ENCODE data around the gene HDAC4.

HDAC4 gene

GRCh38 chr2:239441261-239442078 lies 40.6 kb upstream of the HDAC4 start:
- no peak overlapping the region for H3K27ac ChIP-seq
- TF ChIP-seq ZFX (IDR thresholded peaks at IDR 0.05; ENCODE audit: borderline replicate concordance) (no peak), CTCF (IDR thresholded peaks at IDR 0.05) (no peak)

GRCh38 chr2:239440511-239440959 lies 39.7 kb upstream of the HDAC4 start:
- no peak for TF ChIP-seq CTCF (IDR thresholded peaks at IDR 0.05)
- no peak for TF ChIP-seq ZFX (IDR thresholded peaks at IDR 0.05; ENCODE audit: borderline replicate concordance)
- no peak overlapping the region for H3K27ac ChIP-seq

- no peak overlapping the region for H3K27ac ChIP-seq
- TF ChIP-seq ZFX (IDR thresholded peaks at IDR 0.05; ENCODE audit: borderline replicate concordance), result no peak
- TF ChIP-seq CTCF (IDR thresholded peaks at IDR 0.05), result no peak
Observed at GRCh38 chr2:239439754-239440315, 39.0 kb upstream of the HDAC4 start.

GRCh38 chr2:239438995-239439753 lies 38.4 kb upstream of the HDAC4 start:
- TF ChIP-seq ZFX (IDR thresholded peaks at IDR 0.05; ENCODE audit: borderline replicate concordance) (no peak), CTCF (IDR thresholded peaks at IDR 0.05) (no peak)
- no peak overlapping the region for H3K27ac ChIP-seq

- H3K27ac ChIP-seq, result no peak overlapping the region
- TF ChIP-seq ZFX (IDR thresholded peaks at IDR 0.05; ENCODE audit: borderline replicate concordance), result no peak
Observed at GRCh38 chr2:239438368-239438767, 37.5 kb upstream of the HDAC4 start.

- no peak overlapping the region for H3K27ac ChIP-seq
- no peak for TF ChIP-seq ZFX (IDR thresholded peaks at IDR 0.05; ENCODE audit: borderline replicate concordance)
- no peak for TF ChIP-seq CTCF (IDR thresholded peaks at IDR 0.05)
Observed at GRCh38 chr2:239436669-239437335, 36.0 kb upstream of the HDAC4 start.

- TF ChIP-seq CTCF (IDR thresholded peaks at IDR 0.05) (no peak), ZFX (IDR thresholded peaks at IDR 0.05; ENCODE audit: borderline replicate concordance) (no peak)
- H3K27ac ChIP-seq, result no peak overlapping the region
Observed at GRCh38 chr2:239436076-239436475, 35.3 kb upstream of the HDAC4 start.

Measured in 22Rv1 (cell line).